HL-60 (cell line): Measurements from ENCODE around the gene CABCOCO1.

Source experiments
- GABPA ChIP-seq: IDR thresholded peaks from 2 replicates; pipeline ENCODE4 v1.6.1; 2012; ENCODE audit warnings: low read depth
- POLR2AphosphoS5 ChIP-seq: IDR thresholded peaks from 2 replicates; pipeline ENCODE4 v1.6.1; 2012; ENCODE audit warnings: low read depth
- SPI1 ChIP-seq: IDR thresholded peaks from 2 replicates; pipeline ENCODE4 v1.6.1; 2012; ENCODE audit warnings: low read depth, mild to moderate bottlenecking, borderline replicate concordance
- TF ChIP-seq, protein P1 (sequence below): IDR thresholded peaks from one replicate; pipeline ENCODE4 v1.5.1; 2011; ENCODE audit warnings: low read length, control low read depth, inconsistent platforms; ENCODE audit not compliant: insufficient read depth
- TF ChIP-seq, protein P2 (sequence below): IDR thresholded peaks from 2 replicates; pipeline ENCODE4 v1.6.1; 2012; ENCODE audit warnings: low read depth; ENCODE audit not compliant: insufficient replicate concordance

DNA sequence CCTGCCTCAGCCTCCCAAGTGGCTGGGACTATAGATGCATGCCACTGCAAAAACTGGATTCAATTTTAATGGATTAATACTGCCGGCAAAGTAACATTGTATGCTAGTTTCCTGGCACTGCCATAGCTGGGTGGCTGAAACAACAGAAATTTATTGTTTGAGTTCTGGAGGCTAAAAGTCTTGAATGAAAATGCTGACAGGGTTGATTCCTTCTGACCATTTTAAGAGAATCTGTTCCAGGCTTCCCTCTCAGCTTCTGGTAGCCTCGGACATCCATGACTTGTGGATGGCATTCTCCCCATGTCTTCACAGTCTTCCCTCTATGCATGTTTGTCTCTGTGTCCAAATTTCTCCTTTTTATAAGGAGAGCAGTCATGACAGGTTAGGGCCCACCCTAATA is 151.4 kb downstream of the CABCOCO1 start:
- TF ChIP-seq, protein P1, sequence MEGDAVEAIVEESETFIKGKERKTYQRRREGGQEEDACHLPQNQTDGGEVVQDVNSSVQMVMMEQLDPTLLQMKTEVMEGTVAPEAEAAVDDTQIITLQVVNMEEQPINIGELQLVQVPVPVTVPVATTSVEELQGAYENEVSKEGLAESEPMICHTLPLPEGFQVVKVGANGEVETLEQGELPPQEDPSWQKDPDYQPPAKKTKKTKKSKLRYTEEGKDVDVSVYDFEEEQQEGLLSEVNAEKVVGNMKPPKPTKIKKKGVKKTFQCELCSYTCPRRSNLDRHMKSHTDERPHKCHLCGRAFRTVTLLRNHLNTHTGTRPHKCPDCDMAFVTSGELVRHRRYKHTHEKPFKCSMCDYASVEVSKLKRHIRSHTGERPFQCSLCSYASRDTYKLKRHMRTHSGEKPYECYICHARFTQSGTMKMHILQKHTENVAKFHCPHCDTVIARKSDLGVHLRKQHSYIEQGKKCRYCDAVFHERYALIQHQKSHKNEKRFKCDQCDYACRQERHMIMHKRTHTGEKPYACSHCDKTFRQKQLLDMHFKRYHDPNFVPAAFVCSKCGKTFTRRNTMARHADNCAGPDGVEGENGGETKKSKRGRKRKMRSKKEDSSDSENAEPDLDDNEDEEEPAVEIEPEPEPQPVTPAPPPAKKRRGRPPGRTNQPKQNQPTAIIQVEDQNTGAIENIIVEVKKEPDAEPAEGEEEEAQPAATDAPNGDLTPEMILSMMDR, result no peak
- TF ChIP-seq POLR2AphosphoS5 (no peak), SPI1 (no peak), GABPA (no peak)
- TF ChIP-seq, protein P2, sequence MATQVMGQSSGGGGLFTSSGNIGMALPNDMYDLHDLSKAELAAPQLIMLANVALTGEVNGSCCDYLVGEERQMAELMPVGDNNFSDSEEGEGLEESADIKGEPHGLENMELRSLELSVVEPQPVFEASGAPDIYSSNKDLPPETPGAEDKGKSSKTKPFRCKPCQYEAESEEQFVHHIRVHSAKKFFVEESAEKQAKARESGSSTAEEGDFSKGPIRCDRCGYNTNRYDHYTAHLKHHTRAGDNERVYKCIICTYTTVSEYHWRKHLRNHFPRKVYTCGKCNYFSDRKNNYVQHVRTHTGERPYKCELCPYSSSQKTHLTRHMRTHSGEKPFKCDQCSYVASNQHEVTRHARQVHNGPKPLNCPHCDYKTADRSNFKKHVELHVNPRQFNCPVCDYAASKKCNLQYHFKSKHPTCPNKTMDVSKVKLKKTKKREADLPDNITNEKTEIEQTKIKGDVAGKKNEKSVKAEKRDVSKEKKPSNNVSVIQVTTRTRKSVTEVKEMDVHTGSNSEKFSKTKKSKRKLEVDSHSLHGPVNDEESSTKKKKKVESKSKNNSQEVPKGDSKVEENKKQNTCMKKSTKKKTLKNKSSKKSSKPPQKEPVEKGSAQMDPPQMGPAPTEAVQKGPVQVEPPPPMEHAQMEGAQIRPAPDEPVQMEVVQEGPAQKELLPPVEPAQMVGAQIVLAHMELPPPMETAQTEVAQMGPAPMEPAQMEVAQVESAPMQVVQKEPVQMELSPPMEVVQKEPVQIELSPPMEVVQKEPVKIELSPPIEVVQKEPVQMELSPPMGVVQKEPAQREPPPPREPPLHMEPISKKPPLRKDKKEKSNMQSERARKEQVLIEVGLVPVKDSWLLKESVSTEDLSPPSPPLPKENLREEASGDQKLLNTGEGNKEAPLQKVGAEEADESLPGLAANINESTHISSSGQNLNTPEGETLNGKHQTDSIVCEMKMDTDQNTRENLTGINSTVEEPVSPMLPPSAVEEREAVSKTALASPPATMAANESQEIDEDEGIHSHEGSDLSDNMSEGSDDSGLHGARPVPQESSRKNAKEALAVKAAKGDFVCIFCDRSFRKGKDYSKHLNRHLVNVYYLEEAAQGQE, result no peak
